DMS114 treated with DMSO at 0.1 percent for 48 hours (cell line): ENCODE measurements around the gene ORM2.
"Not testable (repeated sequence)": the region's sequence is repeated elsewhere in the genome, so short reads cannot be mapped to it uniquely, and the experiment has no call there.

ENCODE experiments used
- DNase-seq: peaks from one replicate; lab custom pipeline; 2025; ENCODE audit not compliant: unreplicated experiment; lab: John Stamatoyannopoulos, UW

The ORM2 gene

GRCh38 chr9:114329625-114330022 lies at the start of gene ORM2:
Gene ORM2, plus strand, starts transcription at chr9:114329869. Its CDS starts 36 bp downstream, at chr9:114329905.
- not testable (repeated sequence) for DNase-seq

- no peak for DNase-seq
Observed at GRCh38 chr9:114280636-114281472, 48.8 kb upstream of the ORM2 start.

GRCh38 chr9:114281473-114282103 lies 48.1 kb upstream of the ORM2 start:
- no peak for DNase-seq

- DNase-seq: no peak
Observed at GRCh38 chr9:114282104-114282485, 47.6 kb upstream of the ORM2 start.

GRCh38 chr9:114282507-114282906 lies 47.2 kb upstream of the ORM2 start:
- no peak for DNase-seq

GRCh38 chr9:114282926-114283325 lies 46.7 kb upstream of the ORM2 start:
- DNase-seq: no peak

- no peak for DNase-seq
Observed at GRCh38 chr9:114283551-114284111, 46.0 kb upstream of the ORM2 start.

- DNase-seq: no peak
Observed at GRCh38 chr9:114284316-114285060, 45.2 kb upstream of the ORM2 start.

GRCh38 chr9:114285166-114285867 lies 44.4 kb upstream of the ORM2 start:
- DNase-seq: no peak

GRCh38 chr9:114286146-114286679 lies 43.5 kb upstream of the ORM2 start:
- DNase-seq: no peak

- DNase-seq: no peak
Observed at GRCh38 chr9:114287001-114287762, 42.5 kb upstream of the ORM2 start.

- DNase-seq: no peak
Observed at GRCh38 chr9:114287763-114288192, 41.9 kb upstream of the ORM2 start.

- no peak for DNase-seq
Observed at GRCh38 chr9:114288193-114289091, 41.2 kb upstream of the ORM2 start.

GRCh38 chr9:114289106-114289505 lies 40.6 kb upstream of the ORM2 start:
- DNase-seq: no peak

GRCh38 chr9:114289571-114290481 lies 39.8 kb upstream of the ORM2 start:
- DNase-seq: no peak

- no peak for DNase-seq
Observed at GRCh38 chr9:114290561-114290986, 39.1 kb upstream of the ORM2 start.

- peak; percentile 8 for DNase-seq
Observed at GRCh38 chr9:114291064-114291474, 38.6 kb upstream of the ORM2 start.
